Activated CD8-positive, alpha-beta T cell treated with anti-CD3 and anti-CD28 coated beads for 36 hours (primary cell): Measurements from ENCODE around the gene MOBP. TPM values are rescaled to one million over a fixed set of nuclear protein-coding genes. Genes with fewer than 3 reads are reported as not detected.

Source experiments
- ATAC-seq: fragments of 200-7000 bp; cut with Tn5 transposase; one replicate; pipeline ENCODE4 v1.10.0; 2021; ENCODE audit warnings: mild to moderate bottlenecking, moderate library complexity
- CTCF ChIA-PET: fragments of 350-600 bp; sonication (Branson Sonifier 250); formaldehyde crosslinking; loops from one replicate; lab custom pipeline; 2021; ENCODE audit warnings: antibody characterized with exemption; lab: Charles Lee
- POLR2A ChIA-PET: fragments of 350-600 bp; sonication (Branson Sonifier 250); formaldehyde crosslinking; loops from one replicate; lab custom pipeline; 2021; ENCODE audit warnings: antibody characterized with exemption; lab: Charles Lee
- DNase-seq: peaks from one replicate; pipeline ENCODE4 v3.0.0-alpha.2; 2020
- H3K27ac Mint-ChIP-seq: one replicate; pipeline ENCODE4 v1.8.0; 2021; ENCODE audit warnings: mild to moderate bottlenecking, mixed read lengths
- H3K27me3 Mint-ChIP-seq: one replicate; pipeline ENCODE4 v1.8.0; 2021; ENCODE audit warnings: mixed read lengths
- H3K36me3 Mint-ChIP-seq: one replicate; pipeline ENCODE4 v1.8.0; 2021; ENCODE audit warnings: low read depth, mixed read lengths
- H3K4me1 Mint-ChIP-seq: one replicate; pipeline ENCODE4 v1.8.0; 2021; ENCODE audit warnings: low read depth, mixed read lengths
- H3K4me3 Mint-ChIP-seq: one replicate; pipeline ENCODE4 v1.8.0; 2021; ENCODE audit warnings: mild to moderate bottlenecking, moderate library complexity, mixed read lengths
- H3K9me3 Mint-ChIP-seq: one replicate; pipeline ENCODE4 v1.8.0; 2021; ENCODE audit warnings: mixed read lengths
- intact Hi-C: fragments of 100-400 bp; cut with micrococcal nuclease; formaldehyde crosslinking; loops from one replicate; pipeline ENCODE4 v1.10.0; 2022
- total RNA-seq, 2 experiments: library from RNA; stranded (reverse); gene quantifications; one replicate each; pipeline ENCODE4 v1.2.3, GENCODE V29; 2021
- TF ChIP-seq, protein P1 (sequence below): fragments of 200-600 bp; IDR thresholded peaks from one replicate; pipeline ENCODE4 v1.8.0; 2022; ENCODE audit warnings: antibody characterized with exemption, mild to moderate bottlenecking

The MOBP gene
- total RNA-seq, 2 experiments from 2014 or later, result not detected

DNA sequence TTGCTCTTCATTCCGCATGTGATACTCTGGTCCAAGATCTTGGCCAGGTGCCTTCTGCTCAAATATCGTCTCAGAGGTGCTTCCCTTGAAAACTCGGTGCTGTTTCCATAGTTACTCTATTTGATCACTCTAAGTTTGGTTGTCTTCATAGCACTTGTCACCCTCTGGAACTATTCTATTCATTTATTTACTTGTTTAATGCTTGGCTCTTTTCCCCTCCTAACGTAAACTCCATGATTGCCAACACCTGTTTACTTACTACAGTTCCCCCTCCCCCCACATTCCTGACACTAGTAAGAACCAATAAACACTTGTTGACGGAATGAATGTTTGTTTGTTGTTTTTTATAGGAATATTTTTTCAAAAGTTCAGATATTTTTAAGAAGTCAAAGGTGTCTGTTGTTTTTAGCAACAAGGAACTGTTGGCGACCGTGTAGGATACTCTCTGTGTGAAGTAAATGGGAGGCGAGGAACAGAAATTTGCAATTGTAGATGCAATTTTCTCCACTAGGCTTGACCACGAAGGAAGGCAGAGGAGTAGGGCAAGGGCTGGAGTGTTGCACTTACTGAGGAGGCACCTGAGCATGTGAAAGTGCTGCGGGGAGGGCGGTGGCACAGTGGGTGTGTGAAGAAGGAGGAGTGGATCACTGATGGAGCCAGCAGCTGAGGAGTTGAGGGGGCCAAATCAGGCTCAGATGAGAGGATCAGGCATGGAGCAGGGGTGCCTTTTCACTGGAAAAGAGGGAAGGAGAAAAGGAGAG lies 48.4 kb downstream of the MOBP start:
- intact Hi-C loops, result no loop called here
- CTCF ChIA-PET, result interaction anchor here (1.8 kb wide), 1 partner anchor 17 kb away, joined by 5 read pairs; no protein-coding TSS in a partner anchor

DNA sequence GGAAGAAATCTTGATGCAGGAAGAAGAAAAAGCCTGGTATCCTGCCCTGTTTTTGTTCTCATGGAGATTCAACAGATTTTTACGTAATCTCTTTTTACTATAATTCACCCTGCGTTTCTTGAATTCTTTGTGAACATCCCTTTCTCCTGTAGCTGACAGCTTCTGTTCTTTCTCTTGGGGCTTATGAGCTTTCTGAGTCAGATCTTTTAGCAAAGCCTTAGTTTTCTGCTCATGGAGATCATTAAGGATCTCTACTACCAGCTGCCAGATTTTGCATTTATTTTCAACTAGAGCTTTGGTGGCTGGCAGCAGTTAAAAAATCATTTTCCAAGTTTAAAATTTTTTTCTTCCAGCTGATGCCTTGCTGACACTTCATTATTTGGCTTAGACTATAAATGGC lies 51.6 kb downstream of the MOBP start:
- peaks cover 13% of the 10 kb centered on the region for H3K27me3 Mint-ChIP-seq
- H3K27ac Mint-ChIP-seq, result no peak overlapping the region
- intact Hi-C loops, result no loop called here
- no peak for ATAC-seq
- peaks cover 2% of the 10 kb centered on the region for H3K9me3 Mint-ChIP-seq
- TF ChIP-seq, protein P1, sequence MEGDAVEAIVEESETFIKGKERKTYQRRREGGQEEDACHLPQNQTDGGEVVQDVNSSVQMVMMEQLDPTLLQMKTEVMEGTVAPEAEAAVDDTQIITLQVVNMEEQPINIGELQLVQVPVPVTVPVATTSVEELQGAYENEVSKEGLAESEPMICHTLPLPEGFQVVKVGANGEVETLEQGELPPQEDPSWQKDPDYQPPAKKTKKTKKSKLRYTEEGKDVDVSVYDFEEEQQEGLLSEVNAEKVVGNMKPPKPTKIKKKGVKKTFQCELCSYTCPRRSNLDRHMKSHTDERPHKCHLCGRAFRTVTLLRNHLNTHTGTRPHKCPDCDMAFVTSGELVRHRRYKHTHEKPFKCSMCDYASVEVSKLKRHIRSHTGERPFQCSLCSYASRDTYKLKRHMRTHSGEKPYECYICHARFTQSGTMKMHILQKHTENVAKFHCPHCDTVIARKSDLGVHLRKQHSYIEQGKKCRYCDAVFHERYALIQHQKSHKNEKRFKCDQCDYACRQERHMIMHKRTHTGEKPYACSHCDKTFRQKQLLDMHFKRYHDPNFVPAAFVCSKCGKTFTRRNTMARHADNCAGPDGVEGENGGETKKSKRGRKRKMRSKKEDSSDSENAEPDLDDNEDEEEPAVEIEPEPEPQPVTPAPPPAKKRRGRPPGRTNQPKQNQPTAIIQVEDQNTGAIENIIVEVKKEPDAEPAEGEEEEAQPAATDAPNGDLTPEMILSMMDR, result no peak
- POLR2A ChIA-PET, result no interaction called here
- no peak for DNase-seq
- H3K4me3 Mint-ChIP-seq, result no peak overlapping the region
- no peaks in the 10 kb centered on the region for H3K36me3 Mint-ChIP-seq
- H3K4me1 Mint-ChIP-seq, result no peaks in the 10 kb centered on the region
- CTCF ChIA-PET, result no interaction called here

More for the DNA sequence above, 48.4 kb downstream of the MOBP start:
- Mint-ChIP-seq H3K9me3 (no peaks in the 10 kb centered on the region), H3K36me3 (no peaks in the 10 kb centered on the region), H3K4me1 (no peaks in the 10 kb centered on the region), H3K27me3 (peaks cover 9% of the 10 kb centered on the region), H3K4me3 (no peak overlapping the region), H3K27ac (no peak overlapping the region)
- no peak for DNase-seq
- TF ChIP-seq, protein P1, result no peak
- no peak for ATAC-seq
- POLR2A ChIA-PET, result no interaction called here

DNA sequence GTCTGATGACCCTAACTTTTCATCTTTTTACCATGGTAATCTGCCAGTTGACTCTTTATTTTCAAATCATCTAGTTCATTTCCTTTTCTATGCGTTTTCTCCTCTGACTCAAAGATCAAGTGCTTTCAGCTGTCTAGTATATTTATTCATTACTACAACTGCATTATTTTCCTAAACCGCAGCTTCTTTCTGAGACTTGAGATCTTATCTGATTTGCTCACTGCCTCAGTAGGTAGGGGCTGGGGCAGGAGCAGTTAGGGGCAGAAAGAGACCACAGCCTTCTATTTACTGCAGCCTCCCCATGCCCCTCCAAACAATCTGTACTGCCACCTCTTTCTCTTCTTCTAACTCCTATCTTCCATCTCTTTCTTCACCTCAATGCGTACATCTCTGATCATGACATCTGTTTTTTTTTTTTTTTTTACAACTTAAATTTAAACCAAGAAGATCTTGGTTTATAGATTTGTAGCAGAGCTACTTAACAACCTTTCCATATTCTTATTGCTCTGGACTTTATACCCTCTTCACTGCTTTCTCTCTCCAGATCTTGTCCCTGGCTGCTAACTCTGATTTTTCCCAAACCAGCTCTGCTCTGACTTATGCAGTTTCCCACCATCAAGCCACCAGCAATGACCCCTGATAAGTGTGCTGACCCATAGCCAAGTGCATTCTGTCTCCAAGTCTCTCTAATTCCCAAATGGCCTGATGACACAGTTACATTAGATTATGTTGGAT lies 52.2 kb downstream of the MOBP start:
- Mint-ChIP-seq H3K9me3 (peaks cover 4% of the 10 kb centered on the region), H3K27me3 (peaks cover 13% of the 10 kb centered on the region), H3K4me1 (no peaks in the 10 kb centered on the region), H3K36me3 (no peaks in the 10 kb centered on the region), H3K4me3 (no peak overlapping the region), H3K27ac (no peak overlapping the region)
- POLR2A ChIA-PET, result no interaction called here
- TF ChIP-seq, protein P1, result no peak
- intact Hi-C loops, result no loop called here
- DNase-seq (no peak), ATAC-seq (no peak)
- CTCF ChIA-PET, result interaction anchor here (1.4 kb wide), 1 partner anchor 72 kb away, joined by 6 read pairs; no protein-coding TSS in a partner anchor

DNA sequence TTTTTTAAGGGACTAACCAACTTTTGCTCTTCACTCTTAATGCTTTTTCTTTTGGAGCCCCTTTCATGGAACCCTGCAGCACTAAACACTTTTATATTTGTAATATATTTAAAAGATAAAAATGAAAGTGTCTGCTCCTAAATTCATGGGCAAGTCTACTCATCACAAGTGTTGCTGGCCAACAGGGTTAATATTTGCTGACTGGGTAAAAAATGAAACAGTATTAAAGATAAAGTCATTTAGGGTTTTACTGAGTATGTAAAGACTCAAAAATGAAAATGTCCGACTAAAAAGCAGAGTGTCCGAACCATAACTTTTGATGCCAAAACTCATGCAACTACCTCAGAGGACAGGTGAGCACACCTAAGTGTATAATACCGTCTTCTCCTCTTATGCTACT lies 54.0 kb downstream of the MOBP start:
- no peak overlapping the region for H3K4me3 Mint-ChIP-seq
- no peaks in the 10 kb centered on the region for H3K4me1 Mint-ChIP-seq
- TF ChIP-seq, protein P1, result no peak
- H3K27me3 Mint-ChIP-seq, result peaks cover 9% of the 10 kb centered on the region
- ATAC-seq, result no peak
- no peaks in the 10 kb centered on the region for H3K36me3 Mint-ChIP-seq
- ChIA-PET POLR2A (no interaction called here), CTCF (no interaction called here)
- H3K27ac Mint-ChIP-seq, result no peak overlapping the region
- no peak for DNase-seq
- H3K9me3 Mint-ChIP-seq, result peaks cover 4% of the 10 kb centered on the region
- intact Hi-C loops, result no loop called here

DNA sequence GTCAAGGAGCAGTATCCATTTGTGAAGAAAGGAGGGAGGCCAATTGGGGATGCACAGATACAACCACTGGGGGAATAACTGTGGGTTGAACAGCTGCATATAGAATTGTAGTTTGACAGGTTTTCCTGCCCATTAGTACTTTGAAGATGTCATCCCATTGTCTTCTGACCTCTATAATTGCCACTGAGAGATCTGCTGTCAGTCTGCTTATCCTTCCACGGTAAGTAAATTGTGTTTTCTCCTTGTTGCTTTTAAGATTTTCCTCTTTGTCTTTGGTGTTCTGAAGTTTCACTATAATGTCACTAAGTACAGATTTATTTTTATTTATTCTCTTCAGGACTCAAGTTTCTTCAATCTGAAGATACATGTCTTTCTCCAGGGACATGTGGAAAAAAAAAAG lies 56.6 kb downstream of the MOBP start:
- DNase-seq (no peak), ATAC-seq (no peak)
- ChIA-PET POLR2A (no interaction called here), CTCF (no interaction called here)
- no peak overlapping the region for H3K4me3 Mint-ChIP-seq
- TF ChIP-seq, protein P1, result no peak
- H3K36me3 Mint-ChIP-seq, result no peaks in the 10 kb centered on the region
- no peak overlapping the region for H3K27ac Mint-ChIP-seq
- peaks cover 4% of the 10 kb centered on the region for H3K9me3 Mint-ChIP-seq
- no peaks in the 10 kb centered on the region for H3K4me1 Mint-ChIP-seq
- H3K27me3 Mint-ChIP-seq, result peaks cover 15% of the 10 kb centered on the region
- intact Hi-C loops, result no loop called here
